IgD-negative memory B cell (primary cell): Measurements from ENCODE around the gene RPL39. TPM values are rescaled to one million over a fixed set of nuclear protein-coding genes. Genes with fewer than 3 reads are reported as not detected.
"Not testable (repeated sequence)": the region's sequence is repeated elsewhere in the genome, so short reads cannot be mapped to it uniquely, and the experiment has no call there.

Source experiments
- H3K27ac Mint-ChIP-seq, 3 donors: one replicate each; pipeline ENCODE4 v1.8.0; 2020 to 2022; ENCODE audit warnings: mild to moderate bottlenecking in 3 of 3, mixed read lengths in 3 of 3, moderate library complexity in 1 of 3
- H3K27me3 Mint-ChIP-seq: one replicate; pipeline ENCODE4 v1.8.0; 2021; ENCODE audit warnings: mixed read lengths
- H3K36me3 Mint-ChIP-seq: one replicate; pipeline ENCODE4 v1.8.0; 2020; ENCODE audit warnings: mild to moderate bottlenecking, mixed read lengths
- H3K4me1 Mint-ChIP-seq, 3 donors: one replicate each; pipeline ENCODE4 v1.8.0; 2020 to 2022; ENCODE audit warnings: mixed read lengths in 3 of 3, mild to moderate bottlenecking in 1 of 3
- H3K4me3 Mint-ChIP-seq, 4 donors: one replicate each; pipeline ENCODE4 v1.8.0; 2020 to 2022; ENCODE audit warnings: mild to moderate bottlenecking in 4 of 4, mixed read lengths in 4 of 4, moderate library complexity in 3 of 4
- H3K9me3 Mint-ChIP-seq, 3 donors: one replicate each; pipeline ENCODE4 v1.8.0; 2020 to 2021; ENCODE audit warnings: mixed read lengths in 3 of 3, mild to moderate bottlenecking in 1 of 3
- polyA plus RNA-seq: library from polyadenylated mRNA; unstranded; fragments of 300-500 nt; fragmentation: Illumina TruSeq; gene quantifications from one replicate; pipeline ENCODE4 v1.2.3, GENCODE V29; 2021

Gene RPL39
- polyA plus RNA-seq = 4,549 TPM

DNA sequence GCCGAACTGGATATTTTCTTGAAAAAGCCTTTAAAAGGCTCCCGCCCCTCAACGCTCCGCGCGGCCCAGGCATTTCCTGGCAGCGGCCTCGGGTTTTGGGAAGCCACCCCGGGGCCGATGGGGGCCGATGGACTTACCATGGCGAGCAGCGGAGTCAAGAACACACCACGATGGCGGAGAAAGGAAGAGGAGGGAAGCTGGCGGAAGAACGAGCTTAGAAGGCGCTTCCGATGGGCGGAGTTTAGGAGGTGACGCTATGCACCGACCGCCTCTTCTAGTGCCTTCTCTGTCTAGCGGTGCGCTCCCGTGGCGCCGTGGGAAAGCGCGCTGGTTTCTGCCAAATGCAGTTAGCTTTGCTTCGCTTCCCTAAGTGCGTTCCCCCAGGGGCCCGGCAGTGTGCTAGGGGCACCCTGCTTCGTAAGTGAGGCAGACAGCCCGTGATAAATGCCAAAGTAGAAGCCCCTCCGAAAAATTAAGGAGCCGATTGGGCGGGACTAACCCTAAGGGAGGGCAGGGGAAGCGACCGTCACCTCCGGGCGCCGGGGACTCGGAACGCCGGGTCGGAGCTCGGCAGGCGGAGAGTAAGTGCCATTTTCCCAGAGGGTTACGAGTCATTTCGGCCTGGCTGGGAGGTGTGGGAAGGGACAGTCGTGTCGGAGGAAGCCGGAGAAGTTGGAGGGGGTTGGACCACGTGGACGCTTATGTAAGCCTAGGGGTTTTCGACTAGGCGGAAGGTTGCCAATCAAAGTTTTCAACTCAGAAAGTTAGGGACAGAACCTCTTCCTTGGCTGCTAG is at the start of gene RPL39:
TSS of gene RPL39 (minus strand) at position 194 of the 795 bp plus-strand sequence. CDS start at position 140, 54 bp downstream.
- H3K9me3 Mint-ChIP-seq = peaks cover 0 to 2% (median 0%) of the 10 kb centered on the region in 3 donors
- no peaks in the 10 kb centered on the region for H3K36me3 Mint-ChIP-seq
- H3K27me3 Mint-ChIP-seq = peaks cover 1% of the 10 kb centered on the region
- H3K4me3 Mint-ChIP-seq = peak within 1 kb of the TSS; percentile 95 to 100 (median 96)
- peak within 1 kb of the TSS; percentile 94 to 98 (median 98) for H3K27ac Mint-ChIP-seq
- peaks cover 9 to 21% (median 21%) of the 10 kb centered on the region in 3 donors for H3K4me1 Mint-ChIP-seq

DNA sequence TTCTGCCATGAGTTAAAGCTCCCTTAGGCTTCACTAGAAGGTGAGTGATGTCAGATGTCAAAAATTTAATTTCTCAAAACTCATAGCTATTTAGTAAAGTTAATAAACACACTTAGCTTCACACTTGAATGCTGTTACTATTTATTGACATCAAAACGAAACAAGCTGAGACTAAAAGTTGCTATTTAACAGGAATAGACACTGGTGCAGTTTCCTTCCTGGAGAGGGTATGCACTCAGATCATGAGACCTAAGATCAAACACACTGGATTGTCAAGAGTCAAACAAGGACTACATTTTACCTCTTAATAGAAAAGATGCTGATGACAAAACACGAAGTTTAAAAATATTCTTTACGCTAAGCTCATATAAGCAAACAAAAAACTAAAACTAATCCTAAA is 42.5 kb upstream of the RPL39 start:
- H3K27me3 Mint-ChIP-seq = no peaks in the 10 kb centered on the region
- H3K36me3 Mint-ChIP-seq = no peaks in the 10 kb centered on the region
- H3K27ac Mint-ChIP-seq = no peak overlapping the region
- no peak overlapping the region for H3K4me3 Mint-ChIP-seq
- H3K9me3 Mint-ChIP-seq = no peaks in the 10 kb centered on the region
- H3K4me1 Mint-ChIP-seq = peaks cover 0 to 3% (median 3%) of the 10 kb centered on the region in 3 donors

DNA sequence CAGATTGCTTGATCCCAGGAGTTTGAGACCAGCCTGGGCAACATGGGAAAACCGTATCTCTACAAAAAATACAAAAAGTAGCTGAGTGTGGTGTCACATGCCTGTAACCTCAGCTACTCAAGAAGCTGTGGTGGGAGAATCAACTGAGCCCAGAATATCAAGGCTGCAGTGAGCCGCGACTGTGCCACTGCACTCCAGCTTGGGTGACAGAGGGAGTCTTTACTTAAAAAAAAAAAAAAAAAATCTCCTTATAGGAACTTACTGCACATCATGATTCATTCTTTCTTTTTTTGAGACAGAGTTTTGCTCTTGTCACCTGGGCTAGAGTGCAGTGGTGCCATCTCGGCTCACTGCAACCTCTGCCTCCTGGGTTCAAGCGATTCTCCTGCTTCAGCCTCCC is 37.0 kb upstream of the RPL39 start:
- no peaks in the 10 kb centered on the region for H3K27me3 Mint-ChIP-seq
- peaks cover 2 to 3% (median 3%) of the 10 kb centered on the region in 3 donors for H3K4me1 Mint-ChIP-seq
- H3K27ac Mint-ChIP-seq = no peak overlapping the region
- no peaks in the 10 kb centered on the region for H3K9me3 Mint-ChIP-seq
- H3K36me3 Mint-ChIP-seq = no peaks in the 10 kb centered on the region
- H3K4me3 Mint-ChIP-seq = no peak overlapping the region

DNA sequence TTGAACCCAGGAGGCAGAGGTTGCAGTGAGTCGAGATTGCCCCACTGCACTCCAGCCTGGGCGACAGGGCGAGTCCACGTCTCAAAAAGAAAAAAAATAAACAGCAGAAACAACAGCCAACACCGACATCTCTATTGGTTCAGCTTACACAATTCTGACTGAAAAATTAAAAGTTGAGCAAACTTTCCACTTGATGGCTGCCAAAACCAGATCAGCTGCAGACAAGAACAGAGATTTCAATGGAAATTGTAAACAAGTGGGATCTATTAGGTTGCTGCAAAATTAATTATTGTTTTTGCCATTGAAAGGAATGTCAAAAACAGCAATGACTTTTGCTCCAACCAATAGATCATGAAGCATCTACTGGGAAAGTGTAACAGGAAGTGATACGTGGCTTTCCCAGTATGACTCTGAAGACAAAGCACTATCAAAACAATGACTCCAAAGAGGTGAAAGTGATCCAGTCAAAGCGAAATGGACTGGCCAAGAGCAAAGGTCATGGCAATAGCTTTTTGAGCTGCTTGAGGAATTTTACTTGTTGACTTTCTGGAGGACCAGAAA is 35.0 kb upstream of the RPL39 start:
- Mint-ChIP-seq H3K4me3 (no peak overlapping the region), H3K27me3 (no peaks in the 10 kb centered on the region), H3K36me3 (no peaks in the 10 kb centered on the region), H3K4me1 (peaks cover 9 to 11% (median 11%) of the 10 kb centered on the region in 3 donors), H3K27ac (no peak overlapping the region), H3K9me3 (no peaks in the 10 kb centered on the region)

DNA sequence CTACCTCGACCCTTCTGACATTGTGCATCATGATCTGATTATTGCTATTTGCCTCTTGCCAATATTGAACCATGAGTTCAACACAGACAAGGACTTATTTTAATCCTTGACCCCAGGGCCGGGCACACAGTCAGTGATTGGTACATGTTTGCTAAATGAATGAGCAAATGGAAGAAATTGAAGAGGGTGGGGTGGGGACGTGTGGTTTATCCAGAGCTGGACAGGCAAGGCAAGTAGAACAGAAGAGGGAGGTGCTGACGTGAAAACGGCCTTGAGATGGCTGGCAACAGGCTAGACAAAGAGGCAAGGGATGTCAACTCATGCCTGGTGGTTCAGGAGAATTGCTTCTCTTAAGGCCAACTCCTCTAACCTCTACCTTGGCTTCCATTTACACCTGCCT is 32.8 kb upstream of the RPL39 start:
- peak overlapping the region in 1 of 3 donors; percentile 69 for H3K27ac Mint-ChIP-seq
- not testable (repeated sequence) for H3K4me3 Mint-ChIP-seq, H3K27me3 Mint-ChIP-seq, H3K36me3 Mint-ChIP-seq, H3K9me3 Mint-ChIP-seq
- H3K4me1 Mint-ChIP-seq = peaks cover 9 to 15% (median 11%) of the 10 kb centered on the region in 3 donors

DNA sequence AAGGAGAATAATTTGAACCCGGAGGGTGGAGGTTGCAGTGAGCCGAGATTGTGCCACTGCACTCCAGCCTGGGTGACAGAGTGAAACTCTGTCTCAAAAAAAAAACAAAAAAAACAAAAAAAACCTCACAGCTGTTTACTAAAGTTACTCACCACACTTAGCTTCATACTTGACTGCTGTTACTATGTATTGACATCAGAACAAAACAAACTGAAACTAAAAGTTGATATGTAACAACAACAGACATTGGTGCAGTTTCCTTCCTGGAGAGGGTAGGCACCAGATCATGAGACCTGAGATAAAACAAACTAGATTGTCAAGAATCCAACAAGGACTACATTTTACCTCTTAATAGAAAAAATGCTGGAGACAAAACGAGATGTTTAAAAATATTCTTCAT is 30.3 kb upstream of the RPL39 start:
- Mint-ChIP-seq H3K4me1 (peaks cover 10 to 15% (median 14%) of the 10 kb centered on the region in 3 donors), H3K27ac (peak overlapping the region; percentile 34 to 94 (median 92)), H3K4me3 (peak overlapping the region; percentile 1 to 67 (median 54))
- not testable (repeated sequence) for H3K36me3 Mint-ChIP-seq, H3K27me3 Mint-ChIP-seq, H3K9me3 Mint-ChIP-seq

DNA sequence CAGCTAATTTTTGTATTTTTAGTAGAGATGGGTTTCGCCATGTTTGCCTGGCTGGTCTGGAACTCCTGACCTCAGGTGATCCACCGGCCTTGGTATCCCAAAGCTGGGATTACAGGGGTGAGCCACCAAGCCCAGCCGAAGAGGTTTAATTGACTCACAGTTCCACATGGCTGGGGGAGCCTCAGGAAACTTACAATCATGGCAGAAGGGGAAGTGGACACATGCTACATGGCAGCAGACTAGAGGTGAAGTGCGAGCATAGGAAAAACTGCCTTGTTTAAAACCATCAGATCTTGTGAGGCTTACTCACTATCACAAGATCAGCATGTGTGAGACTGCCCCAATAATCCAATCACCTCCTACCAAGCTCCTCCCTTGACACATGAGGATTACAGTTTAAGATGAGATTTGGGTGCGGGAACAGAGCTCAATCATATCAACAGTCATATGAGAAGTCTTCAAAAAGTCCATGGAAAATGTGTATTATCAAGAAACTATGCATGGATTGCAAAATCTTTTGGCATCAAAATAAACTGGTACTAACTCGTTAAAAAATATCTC is 25.8 kb upstream of the RPL39 start:
- peaks cover 9 to 10% (median 10%) of the 10 kb centered on the region in 3 donors for H3K4me1 Mint-ChIP-seq
- H3K9me3 Mint-ChIP-seq = no peaks in the 10 kb centered on the region
- no peak overlapping the region for H3K4me3 Mint-ChIP-seq
- H3K36me3 Mint-ChIP-seq = no peaks in the 10 kb centered on the region
- H3K27ac Mint-ChIP-seq = peak overlapping the region; percentile 2 to 90 (median 61)
- peaks cover 3% of the 10 kb centered on the region for H3K27me3 Mint-ChIP-seq

DNA sequence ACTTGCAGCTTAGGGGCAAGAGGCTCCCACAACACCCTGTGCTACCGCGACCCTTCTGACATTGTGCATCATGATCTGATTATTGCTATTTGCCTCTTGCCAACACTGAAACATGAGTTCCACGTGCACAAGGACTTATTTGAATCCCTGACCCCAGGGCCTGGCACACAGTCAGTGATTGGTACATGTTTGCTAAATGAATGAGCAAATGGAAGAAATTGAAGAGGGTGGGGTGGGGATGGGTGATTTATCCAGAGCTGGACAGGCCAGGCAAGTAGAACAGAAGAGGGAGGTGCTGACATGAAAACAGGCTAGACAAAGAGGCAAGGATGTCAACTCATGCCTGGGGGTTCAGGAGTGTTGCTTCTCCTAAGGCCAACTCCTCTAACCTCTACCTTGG is 24.9 kb upstream of the RPL39 start:
- H3K9me3 Mint-ChIP-seq = no peaks in the 10 kb centered on the region
- peaks cover 3 to 4% (median 4%) of the 10 kb centered on the region in 3 donors for H3K4me1 Mint-ChIP-seq
- no peak overlapping the region for H3K4me3 Mint-ChIP-seq
- peaks cover 3% of the 10 kb centered on the region for H3K27me3 Mint-ChIP-seq
- H3K36me3 Mint-ChIP-seq = no peaks in the 10 kb centered on the region
- H3K27ac Mint-ChIP-seq = no peak overlapping the region

DNA sequence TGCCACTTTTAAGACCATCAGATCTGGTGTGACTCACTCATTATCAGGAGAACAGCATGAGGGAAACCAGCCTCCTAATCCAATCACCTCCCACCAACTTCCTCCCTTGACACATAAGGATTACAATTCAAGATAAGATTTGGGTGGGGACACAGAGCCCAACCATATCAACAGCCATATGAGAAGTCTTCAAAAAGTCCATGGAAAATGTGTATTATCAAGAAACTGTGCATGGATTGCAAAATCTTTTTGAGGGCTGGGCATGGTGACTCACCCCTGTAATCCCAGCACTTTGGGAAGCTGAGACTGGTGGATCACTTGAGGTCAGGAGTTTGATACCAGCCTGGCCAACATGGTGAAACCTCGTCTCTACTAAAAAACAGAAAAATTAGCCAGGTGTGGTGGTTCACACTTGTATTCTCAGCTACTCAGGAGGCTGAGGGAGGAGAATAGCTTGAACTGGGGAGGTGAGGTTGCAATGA is 17.8 kb upstream of the RPL39 start:
- Mint-ChIP-seq H3K4me3 (no peak overlapping the region), H3K4me1 (peaks cover 0 to 2% (median 0%) of the 10 kb centered on the region in 3 donors), H3K9me3 (no peaks in the 10 kb centered on the region)

DNA sequence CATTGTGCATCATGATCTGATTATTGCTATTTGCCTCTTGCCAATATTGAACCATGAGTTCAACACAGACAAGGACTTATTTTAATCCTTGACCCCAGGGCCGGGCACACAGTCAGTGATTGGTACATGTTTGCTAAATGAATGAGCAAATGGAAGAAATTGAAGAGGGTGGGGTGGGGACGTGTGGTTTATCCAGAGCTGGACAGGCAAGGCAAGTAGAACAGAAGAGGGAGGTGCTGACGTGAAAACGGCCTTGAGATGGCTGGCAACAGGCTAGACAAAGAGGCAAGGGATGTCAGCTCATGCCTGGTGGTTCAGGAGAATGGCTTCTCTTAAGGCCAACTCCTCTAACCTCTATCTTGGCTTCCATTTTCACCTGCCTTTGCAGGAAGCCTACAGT is 17.0 kb upstream of the RPL39 start:
- not testable (repeated sequence) for H3K4me3 Mint-ChIP-seq, H3K27me3 Mint-ChIP-seq, H3K4me1 Mint-ChIP-seq, H3K27ac Mint-ChIP-seq, H3K36me3 Mint-ChIP-seq, H3K9me3 Mint-ChIP-seq

More for the DNA sequence above, 17.8 kb upstream of the RPL39 start:
- H3K36me3 Mint-ChIP-seq = peaks cover 2% of the 10 kb centered on the region
- H3K27ac Mint-ChIP-seq = no peak overlapping the region
- peaks cover 5% of the 10 kb centered on the region for H3K27me3 Mint-ChIP-seq

DNA sequence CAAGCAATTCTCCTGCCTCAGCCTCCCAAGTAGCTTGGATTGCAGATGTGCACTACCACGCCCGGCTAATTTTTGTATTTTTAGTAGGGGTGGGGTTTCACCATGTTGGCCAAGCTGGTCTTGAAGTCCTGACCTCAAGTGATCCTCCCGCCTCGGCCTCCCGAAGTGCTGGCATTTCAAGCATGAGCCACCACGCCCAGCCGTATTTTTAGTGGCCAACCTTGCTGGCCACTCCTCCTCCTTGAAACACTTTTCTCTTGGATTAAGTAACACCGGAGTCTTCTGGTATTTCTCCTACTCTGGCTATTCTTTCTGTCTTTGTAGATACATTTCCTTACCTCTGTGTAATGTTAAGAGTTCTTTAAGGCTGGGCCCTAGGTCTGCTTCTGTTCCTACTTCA is 11.1 kb upstream of the RPL39 start:
- peak overlapping the region in 1 of 3 donors; percentile 28 for H3K27ac Mint-ChIP-seq
- H3K9me3 Mint-ChIP-seq = no peaks in the 10 kb centered on the region
- peaks cover 4% of the 10 kb centered on the region for H3K36me3 Mint-ChIP-seq
- no peak overlapping the region for H3K4me3 Mint-ChIP-seq
- H3K27me3 Mint-ChIP-seq = no peaks in the 10 kb centered on the region
- H3K4me1 Mint-ChIP-seq = no peaks in the 10 kb centered on the region

DNA sequence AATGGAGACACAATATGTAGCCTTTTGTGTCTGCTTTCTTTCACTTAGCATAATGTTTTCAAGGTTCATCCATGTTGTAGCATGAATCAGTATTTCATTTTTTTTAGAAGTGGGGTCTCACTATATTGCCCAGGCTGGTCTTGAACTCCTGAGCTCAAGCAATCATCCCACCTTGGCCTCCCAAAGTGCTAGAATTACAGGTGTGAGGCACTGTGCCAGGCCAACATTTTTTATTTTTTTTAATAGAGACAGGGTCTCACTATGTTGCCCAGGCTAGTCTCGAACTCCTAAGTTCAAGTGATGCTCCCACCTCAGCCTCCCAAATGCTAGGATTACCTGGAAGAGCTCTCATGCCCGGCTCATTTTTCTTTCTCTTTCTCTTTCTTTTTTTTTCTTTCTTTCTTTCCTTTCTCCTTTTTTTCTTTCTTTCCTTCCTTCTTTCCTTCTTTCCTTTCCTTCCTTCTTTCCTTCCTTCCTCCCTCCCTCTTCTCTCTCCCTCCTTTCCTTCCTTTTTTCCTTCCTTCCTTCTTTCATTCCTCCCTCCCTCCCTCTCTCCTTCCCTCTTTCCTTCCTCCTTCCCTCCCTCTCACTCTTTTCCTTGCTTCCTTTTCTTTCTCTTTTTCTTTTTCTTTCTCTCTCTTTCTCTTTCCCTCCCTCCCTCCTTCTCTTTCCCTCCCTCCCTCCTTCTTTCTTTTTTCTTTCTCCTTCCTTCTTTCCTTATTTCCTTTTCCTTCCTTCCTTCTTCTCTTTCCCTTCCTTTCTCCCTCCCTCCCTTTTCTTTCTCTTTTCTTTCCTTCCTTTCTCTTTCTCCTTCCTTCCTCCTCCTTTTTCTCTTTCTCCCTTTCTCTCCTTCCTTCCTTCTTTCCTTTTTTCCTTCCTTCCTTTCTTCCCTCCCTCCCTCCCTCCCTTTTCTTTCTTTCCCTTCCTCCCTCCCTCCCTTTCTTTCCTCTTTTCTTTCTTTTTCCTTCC is 10.1 kb upstream of the RPL39 start:
- H3K9me3 Mint-ChIP-seq = no peaks in the 10 kb centered on the region
- H3K4me1 Mint-ChIP-seq = no peaks in the 10 kb centered on the region
- no peak overlapping the region for H3K4me3 Mint-ChIP-seq
- no peaks in the 10 kb centered on the region for H3K27me3 Mint-ChIP-seq
- H3K36me3 Mint-ChIP-seq = peaks cover 4% of the 10 kb centered on the region
- no peak overlapping the region for H3K27ac Mint-ChIP-seq

DNA sequence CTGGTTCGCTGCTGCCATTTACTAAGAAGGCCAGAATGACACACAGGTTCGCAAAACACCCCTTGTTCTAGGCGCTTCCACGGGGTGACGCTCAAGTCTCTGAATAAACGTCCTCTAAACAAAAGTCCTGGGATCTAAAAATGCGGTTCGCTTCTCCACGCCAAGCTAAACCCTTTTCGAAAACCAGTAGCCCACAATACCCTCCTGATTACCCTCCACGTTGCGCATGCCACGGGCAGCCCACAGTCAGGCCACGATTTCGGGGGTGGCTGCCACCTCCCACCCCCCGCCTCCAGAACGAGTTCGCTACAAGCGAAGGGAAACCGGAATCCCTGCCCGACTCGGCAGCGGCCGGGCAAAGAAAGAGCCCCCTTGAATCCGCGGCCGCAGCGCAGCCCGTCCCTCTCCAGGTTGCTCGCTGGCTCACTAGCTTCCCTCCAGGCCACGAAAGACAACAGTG is 423 bp downstream of the RPL39 start:
- peak overlapping the region; percentile 94 to 98 (median 98) for H3K27ac Mint-ChIP-seq
- H3K9me3 Mint-ChIP-seq = peaks cover 0 to 2% (median 0%) of the 10 kb centered on the region in 3 donors
- no peaks in the 10 kb centered on the region for H3K36me3 Mint-ChIP-seq
- peaks cover 9 to 21% (median 21%) of the 10 kb centered on the region in 3 donors for H3K4me1 Mint-ChIP-seq
- H3K4me3 Mint-ChIP-seq = peak overlapping the region; percentile 95 to 100 (median 96)
- H3K27me3 Mint-ChIP-seq = peaks cover 1% of the 10 kb centered on the region

DNA sequence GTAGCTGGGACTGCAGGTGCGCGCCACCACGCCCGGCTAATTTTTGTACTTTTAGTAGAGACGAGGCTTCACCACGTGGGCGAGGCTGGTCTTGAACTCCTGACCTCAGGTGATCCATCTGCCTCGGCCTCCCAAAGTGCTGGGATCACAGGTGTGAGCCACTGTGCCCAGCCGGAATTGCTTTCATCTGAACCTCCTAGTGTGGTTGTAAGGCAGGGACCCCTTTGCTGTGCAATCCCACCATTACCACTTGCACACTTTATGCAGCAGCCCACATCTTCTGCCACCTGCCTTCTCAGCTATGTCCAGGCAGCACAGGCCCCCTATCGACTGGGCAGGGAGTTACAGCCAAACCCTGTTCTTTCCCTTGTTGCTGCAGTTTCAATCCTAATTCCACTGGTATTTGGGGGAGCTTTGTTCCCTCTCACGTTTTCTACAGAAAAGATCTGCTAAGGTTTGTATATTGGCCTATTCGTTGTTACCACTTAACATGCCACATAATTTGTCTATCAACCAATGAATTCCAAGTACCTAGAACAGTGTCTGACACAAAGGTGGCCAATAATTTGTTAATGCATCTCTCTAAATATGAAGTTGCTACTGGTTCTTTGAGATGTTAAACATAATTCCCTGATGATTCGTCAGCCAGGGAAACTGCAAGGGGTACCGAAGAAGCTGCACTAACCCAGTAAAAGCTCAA is 6.5 kb downstream of the RPL39 start:
- Mint-ChIP-seq H3K36me3 (peaks cover 2% of the 10 kb centered on the region), H3K27ac (peak overlapping the region in 2 of 3 donors; percentile 7 to 73), H3K27me3 (peaks cover 1% of the 10 kb centered on the region), H3K4me3 (peak overlapping the region in 1 of 4 donors; percentile 1), H3K9me3 (peaks cover 0 to 2% (median 0%) of the 10 kb centered on the region in 3 donors), H3K4me1 (peaks cover 15 to 18% (median 17%) of the 10 kb centered on the region in 3 donors)
